HG03135 (cell line): Measurements from ENCODE around the gene VEPH1.

Experiments used
- ATAC-seq: cut with Tn5 transposase; IDR thresholded peaks from one replicate; pipeline ENCODE4 v1.9.1; 2021; ENCODE audit warnings: mild to moderate bottlenecking, moderate library complexity; ENCODE audit not compliant: unreplicated experiment

The VEPH1 gene

GRCh38 chr3:157393113-157393512 is 110.1 kb downstream of the VEPH1 start:
- ATAC-seq = no peak

GRCh38 chr3:157392104-157392503 is 111.1 kb downstream of the VEPH1 start:
- ATAC-seq = no peak

GRCh38 chr3:157390713-157391515 is 112.3 kb downstream of the VEPH1 start:
- no peak for ATAC-seq

- ATAC-seq = no peak
Observed at GRCh38 chr3:157388976-157389375, 114.2 kb downstream of the VEPH1 start.

GRCh38 chr3:157387708-157388435 is 115.3 kb downstream of the VEPH1 start:
- ATAC-seq = no peak

GRCh38 chr3:157384491-157384890 is 118.7 kb downstream of the VEPH1 start:
- ATAC-seq = no peak

GRCh38 chr3:157384031-157384430 is 119.2 kb downstream of the VEPH1 start:
- ATAC-seq = no peak

- ATAC-seq = no peak
Observed at GRCh38 chr3:157381606-157382005, 121.6 kb downstream of the VEPH1 start.

GRCh38 chr3:157379525-157380140 is 123.6 kb downstream of the VEPH1 start:
- no peak for ATAC-seq

- ATAC-seq = no peak
Observed at GRCh38 chr3:157376603-157377300, 126.5 kb downstream of the VEPH1 start.

- no peak for ATAC-seq
Observed at GRCh38 chr3:157375342-157375986, 127.8 kb downstream of the VEPH1 start.

- no peak for ATAC-seq
Observed at GRCh38 chr3:157374933-157375332, 128.3 kb downstream of the VEPH1 start.

- ATAC-seq = no peak
Observed at GRCh38 chr3:157373783-157374182, 129.4 kb downstream of the VEPH1 start.

- ATAC-seq = no peak
Observed at GRCh38 chr3:157370867-157371266, 132.3 kb downstream of the VEPH1 start.

- ATAC-seq = no peak
Observed at GRCh38 chr3:157369727-157370421, 133.3 kb downstream of the VEPH1 start.

- ATAC-seq = no peak
Observed at GRCh38 chr3:157368171-157368570, 135.0 kb downstream of the VEPH1 start.

- ATAC-seq = no peak
Observed at GRCh38 chr3:157363393-157363792, 139.8 kb downstream of the VEPH1 start.

- ATAC-seq = no peak
Observed at GRCh38 chr3:157362348-157362747, 140.9 kb downstream of the VEPH1 start.

- no peak for ATAC-seq
Observed at GRCh38 chr3:157360044-157360443, 143.2 kb downstream of the VEPH1 start.

GRCh38 chr3:157356541-157356940 is 146.7 kb downstream of the VEPH1 start:
- no peak for ATAC-seq
